ENCODE measurements around the gene BCOR.

DNA sequence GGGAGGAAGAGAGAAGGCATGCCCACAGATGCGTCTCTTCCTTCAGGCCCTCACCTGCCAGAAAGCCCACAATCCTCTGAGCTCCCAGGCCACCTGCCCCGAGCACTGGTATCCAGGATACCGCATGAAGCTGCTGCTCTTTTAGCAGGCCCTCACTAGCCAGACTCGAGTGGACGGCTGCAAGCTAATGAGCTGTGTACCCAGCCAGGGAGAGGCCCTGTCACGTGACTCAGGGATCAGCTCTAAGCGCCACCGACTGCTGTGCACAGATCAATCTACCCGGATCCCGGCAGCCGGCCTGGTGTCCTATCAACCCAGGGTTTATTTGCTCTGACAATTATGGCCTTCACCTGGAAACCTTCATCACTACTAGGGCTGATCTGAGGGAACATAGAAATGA is 39.0 kb downstream of the BCOR start:
- TF ChIP-seq, protein P1, sequence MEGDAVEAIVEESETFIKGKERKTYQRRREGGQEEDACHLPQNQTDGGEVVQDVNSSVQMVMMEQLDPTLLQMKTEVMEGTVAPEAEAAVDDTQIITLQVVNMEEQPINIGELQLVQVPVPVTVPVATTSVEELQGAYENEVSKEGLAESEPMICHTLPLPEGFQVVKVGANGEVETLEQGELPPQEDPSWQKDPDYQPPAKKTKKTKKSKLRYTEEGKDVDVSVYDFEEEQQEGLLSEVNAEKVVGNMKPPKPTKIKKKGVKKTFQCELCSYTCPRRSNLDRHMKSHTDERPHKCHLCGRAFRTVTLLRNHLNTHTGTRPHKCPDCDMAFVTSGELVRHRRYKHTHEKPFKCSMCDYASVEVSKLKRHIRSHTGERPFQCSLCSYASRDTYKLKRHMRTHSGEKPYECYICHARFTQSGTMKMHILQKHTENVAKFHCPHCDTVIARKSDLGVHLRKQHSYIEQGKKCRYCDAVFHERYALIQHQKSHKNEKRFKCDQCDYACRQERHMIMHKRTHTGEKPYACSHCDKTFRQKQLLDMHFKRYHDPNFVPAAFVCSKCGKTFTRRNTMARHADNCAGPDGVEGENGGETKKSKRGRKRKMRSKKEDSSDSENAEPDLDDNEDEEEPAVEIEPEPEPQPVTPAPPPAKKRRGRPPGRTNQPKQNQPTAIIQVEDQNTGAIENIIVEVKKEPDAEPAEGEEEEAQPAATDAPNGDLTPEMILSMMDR (conservative IDR thresholded peaks at IDR 0.05; ENCODE audit: low read depth, low read length) = no peak
- TF ChIP-seq EZH2phosphoT487 (IDR thresholded peaks at IDR 0.05; ENCODE audit: borderline replicate concordance, low read length) = no peak
